GM21360 (cell line): Measurements from ENCODE around the gene DCST2.
"Not testable (repeated sequence)": the region's sequence is repeated elsewhere in the genome, so short reads cannot be mapped to it uniquely, and the experiment has no call there.

Source experiments
- ATAC-seq: cut with Tn5 transposase; IDR thresholded peaks from one replicate; pipeline ENCODE4 v1.9.1; 2021; ENCODE audit warnings: mild to moderate bottlenecking, moderate library complexity; ENCODE audit not compliant: unreplicated experiment

Gene DCST2

GRCh38 chr1:155000726-155001424, 32.7 kb downstream of the DCST2 start:
- no peak for ATAC-seq

GRCh38 chr1:155000411-155000725, 33.2 kb downstream of the DCST2 start:
- no peak for ATAC-seq

DNA sequence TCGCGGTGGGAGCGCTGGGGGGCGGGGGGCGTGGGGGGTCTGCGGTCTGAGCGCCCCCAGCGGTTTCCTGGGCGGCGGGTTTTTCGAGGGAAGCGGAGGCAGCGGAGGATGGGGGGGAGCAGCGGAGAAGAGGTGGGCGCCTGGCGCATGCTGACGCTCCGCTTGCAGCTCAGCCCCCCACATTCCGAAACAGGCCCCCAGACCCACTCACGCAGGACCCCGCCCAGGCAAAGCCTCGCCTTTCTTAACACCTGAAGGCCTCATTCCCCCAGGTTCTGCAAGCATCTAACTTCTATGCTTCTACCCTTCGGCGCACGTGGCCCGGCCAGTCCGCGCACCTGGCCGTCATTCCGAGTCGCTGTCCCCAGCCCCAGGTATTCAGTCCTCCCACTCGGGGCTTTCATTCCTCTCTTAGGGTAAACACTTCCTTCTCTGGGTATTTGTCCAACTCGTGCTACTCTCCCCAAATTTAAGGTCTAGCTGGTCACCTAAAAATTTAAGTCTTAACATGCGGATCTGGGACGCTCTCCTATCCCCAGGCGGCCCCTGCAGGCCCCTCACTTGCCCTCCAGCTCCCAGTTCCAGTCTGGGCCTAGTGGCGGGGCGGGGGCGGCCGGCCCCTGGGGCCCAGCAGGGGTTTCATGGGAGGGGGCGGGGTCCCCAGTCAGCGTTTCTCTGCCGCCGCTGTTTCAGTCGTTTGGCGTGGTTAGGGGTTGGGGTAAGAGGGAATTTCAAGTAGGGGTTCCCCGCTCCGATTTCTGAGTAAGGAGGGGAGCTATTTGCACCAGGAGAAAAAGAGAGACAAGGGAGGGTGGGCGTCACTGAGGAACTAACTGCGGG, 33.8 kb downstream of the DCST2 start:
- no peak for ATAC-seq

- ATAC-seq = no peak
Measured at GRCh38 chr1:154998818-154999570, 34.6 kb downstream of the DCST2 start.

GRCh38 chr1:154998201-154998780, 35.3 kb downstream of the DCST2 start:
- ATAC-seq = no peak

DNA sequence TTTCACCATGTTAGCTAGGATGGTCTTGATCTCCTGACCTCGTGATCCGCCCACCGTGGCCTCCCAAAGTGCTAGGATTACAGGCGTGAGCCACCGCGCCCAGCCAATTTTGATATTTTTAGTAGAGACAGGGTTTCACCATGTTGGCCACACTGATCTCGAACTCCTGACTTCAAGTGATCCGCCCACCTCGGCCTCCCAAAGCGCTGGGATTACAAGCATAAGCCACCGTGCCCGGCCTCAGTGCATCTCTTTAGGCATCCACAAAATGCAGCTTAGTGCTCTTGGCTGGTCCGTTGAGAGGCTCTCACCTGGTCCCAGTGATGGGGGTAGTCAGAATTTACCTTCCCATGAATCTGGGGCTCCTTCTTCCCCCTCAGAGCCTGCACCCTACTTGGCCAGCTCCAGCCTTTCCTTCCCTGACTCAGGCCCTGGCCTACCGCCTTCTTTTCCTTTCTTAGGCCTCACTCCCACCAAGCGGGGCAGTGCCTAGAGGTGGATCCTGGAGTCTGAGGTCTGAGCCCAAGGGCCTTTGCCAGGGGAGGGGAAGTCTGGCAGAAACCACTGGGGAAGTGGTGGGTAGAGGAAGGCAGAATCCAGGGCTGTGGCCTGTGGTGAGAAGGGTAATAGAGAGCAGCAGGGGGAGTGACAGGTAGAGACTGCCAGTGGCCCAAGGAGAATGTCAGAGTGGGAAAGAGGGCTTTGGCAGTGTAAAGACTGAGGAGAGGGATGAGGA, 36.4 kb downstream of the DCST2 start:
- ATAC-seq = no peak

GRCh38 chr1:154995301-154995983, 38.1 kb downstream of the DCST2 start:
- ATAC-seq = not testable (repeated sequence)

DNA sequence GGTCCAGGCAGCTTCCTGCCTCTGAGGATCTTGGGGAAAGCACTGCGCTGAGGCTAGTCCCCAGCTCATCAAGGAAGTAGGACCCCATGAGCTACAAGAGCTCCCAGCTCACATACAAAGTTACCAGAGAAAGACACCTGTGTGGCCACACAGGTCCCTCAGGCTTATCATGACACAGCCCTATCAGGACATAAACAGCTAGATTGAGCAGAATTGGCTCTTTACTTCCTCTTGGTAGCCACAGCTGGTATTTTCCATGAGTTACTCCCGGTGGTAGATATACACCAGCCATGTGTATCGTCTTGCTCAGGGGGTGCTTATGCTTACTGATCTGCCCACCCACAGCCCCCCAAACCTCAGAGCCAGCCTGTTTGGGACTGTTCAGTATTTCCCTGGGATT, 39.0 kb downstream of the DCST2 start:
- ATAC-seq = no peak

- ATAC-seq = no peak
Measured at GRCh38 chr1:154994269-154994587, 39.4 kb downstream of the DCST2 start.

- ATAC-seq = no peak
Measured at GRCh38 chr1:154993572-154994268, 39.9 kb downstream of the DCST2 start, which contains the start of gene LENEP. Gene LENEP, plus strand, starts transcription at chr1:154993586. Its CDS starts 22 bp downstream, at chr1:154993608.

GRCh38 chr1:154992721-154993571, 40.6 kb downstream of the DCST2 start:
- no peak for ATAC-seq

DNA sequence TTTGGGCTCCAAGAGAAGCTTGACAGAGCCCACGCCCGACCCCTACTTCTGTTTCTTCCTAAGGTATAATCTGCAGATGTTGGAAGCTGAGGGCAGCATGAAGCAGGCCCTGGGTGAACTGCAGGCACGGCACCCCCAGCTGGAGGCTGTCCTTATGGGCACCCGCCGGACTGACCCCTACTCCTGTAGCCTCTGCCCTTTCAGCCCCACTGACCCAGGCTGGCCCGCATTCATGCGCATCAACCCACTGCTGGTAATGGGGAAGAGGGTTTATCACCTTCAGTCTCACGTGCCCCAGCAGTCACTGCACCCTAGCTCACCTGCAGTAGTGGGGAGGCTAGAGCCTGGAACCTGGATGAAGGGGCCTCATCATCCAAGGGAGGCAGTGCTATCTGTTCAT, 43.3 kb downstream of the DCST2 start:
- ATAC-seq = no peak

- ATAC-seq = no peak
Measured at GRCh38 chr1:154989195-154989860, 44.3 kb downstream of the DCST2 start.

DNA sequence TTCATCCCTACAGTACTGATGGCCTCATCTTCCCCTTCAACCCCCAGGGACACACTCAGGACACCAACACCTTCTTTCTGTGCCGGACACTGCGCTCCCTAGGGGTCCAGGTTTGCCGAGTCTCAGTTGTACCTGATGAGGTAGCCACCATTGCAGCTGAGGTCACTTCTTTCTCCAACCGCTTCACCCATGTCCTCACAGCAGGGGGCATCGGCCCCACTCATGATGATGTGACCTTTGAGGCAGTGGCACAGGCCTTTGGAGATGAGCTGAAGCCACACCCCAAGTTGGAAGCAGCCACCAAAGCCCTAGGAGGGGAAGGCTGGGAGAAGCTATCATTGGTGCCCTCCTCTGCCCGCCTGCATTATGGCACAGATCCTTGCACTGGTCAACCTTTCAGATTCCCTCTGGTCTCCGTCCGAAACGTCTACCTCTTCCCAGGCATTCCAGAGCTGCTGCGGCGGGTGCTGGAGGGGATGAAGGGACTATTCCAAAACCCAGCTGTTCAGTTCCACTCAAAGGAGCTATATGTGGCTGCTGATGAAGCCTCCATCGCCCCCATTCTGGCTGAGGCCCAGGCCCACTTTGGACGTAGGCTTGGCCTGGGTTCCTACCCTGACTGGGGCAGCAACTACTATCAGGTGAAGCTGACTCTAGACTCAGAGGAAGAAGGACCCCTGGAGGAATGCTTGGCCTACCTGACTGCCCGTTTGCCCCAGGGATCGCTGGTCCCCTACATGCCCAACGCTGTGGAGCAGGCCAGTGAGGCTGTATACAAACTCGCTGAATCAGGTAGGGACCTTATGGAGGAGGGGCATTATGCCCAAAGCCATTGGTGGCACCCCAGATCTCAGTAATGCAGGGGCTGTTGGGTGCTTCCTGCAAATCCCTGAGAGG, 45.3 kb downstream of the DCST2 start:
- no peak for ATAC-seq

GRCh38 chr1:154987326-154987725, 46.3 kb downstream of the DCST2 start:
- no peak for ATAC-seq

DNA sequence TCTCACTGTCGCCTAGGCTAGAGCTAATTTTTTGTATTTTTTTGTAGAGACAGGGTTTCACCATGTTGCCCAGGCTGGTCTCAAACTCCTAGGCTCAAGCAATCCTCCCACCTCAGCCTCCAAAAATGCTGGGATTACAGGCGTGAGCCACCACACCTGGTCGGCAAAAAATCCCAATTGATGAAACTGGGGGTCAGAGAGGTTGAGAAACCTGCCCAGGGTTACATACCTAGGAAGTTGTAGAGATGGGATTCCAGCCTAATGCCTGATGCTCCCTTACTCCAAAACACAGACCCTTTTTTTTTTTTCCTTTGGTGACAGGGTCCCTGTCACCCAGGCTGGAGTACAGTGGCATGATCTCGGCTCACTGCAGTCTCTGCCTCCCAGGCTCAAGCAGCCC, 46.8 kb downstream of the DCST2 start:
- not testable (repeated sequence) for ATAC-seq
